Activated naive CD8-positive, alpha-beta T cell (primary cell): Measurements from ENCODE around the gene AGPS.
"Not testable (repeated sequence)": the region's sequence is repeated elsewhere in the genome, so short reads cannot be mapped to it uniquely, and the experiment has no call there.

Experiments used
- H3K27ac Mint-ChIP-seq: one replicate; pipeline ENCODE4 v1.8.0; 2021; ENCODE audit warnings: mixed read lengths
- H3K27me3 Mint-ChIP-seq: one replicate; pipeline ENCODE4 v1.8.0; 2021; ENCODE audit warnings: mixed read lengths
- H3K36me3 Mint-ChIP-seq: one replicate; pipeline ENCODE4 v1.8.0; 2021; ENCODE audit warnings: mixed read lengths
- H3K4me1 Mint-ChIP-seq: one replicate; pipeline ENCODE4 v1.8.0; 2021; ENCODE audit warnings: low read depth, mixed read lengths
- H3K4me3 Mint-ChIP-seq: one replicate; pipeline ENCODE4 v1.8.0; 2021; ENCODE audit warnings: mild to moderate bottlenecking, mixed read lengths
- H3K9me3 Mint-ChIP-seq: one replicate; pipeline ENCODE4 v1.8.0; 2021; ENCODE audit warnings: low read depth, mixed read lengths

AGPS gene

GRCh38 chr2:177424120-177424519, 31.5 kb downstream of the AGPS start:
- not testable (repeated sequence) for H3K27me3 Mint-ChIP-seq
- H3K36me3 Mint-ChIP-seq = peaks cover 56% of the 10 kb centered on the region
- peaks cover 21% of the 10 kb centered on the region for H3K9me3 Mint-ChIP-seq

GRCh38 chr2:177424620-177425019, 32.0 kb downstream of the AGPS start:
- H3K9me3 Mint-ChIP-seq = peaks cover 21% of the 10 kb centered on the region
- H3K4me1 Mint-ChIP-seq = peaks cover 27% of the 10 kb centered on the region
- not testable (repeated sequence) for H3K27ac Mint-ChIP-seq

More at GRCh38 chr2:177424120-177424519, 31.5 kb downstream of the AGPS start:
- peaks cover 32% of the 10 kb centered on the region for H3K4me1 Mint-ChIP-seq
- H3K4me3 Mint-ChIP-seq, H3K27ac Mint-ChIP-seq: not testable (repeated sequence)

GRCh38 chr2:177427316-177427715, 34.7 kb downstream of the AGPS start:
- peaks cover 31% of the 10 kb centered on the region for H3K9me3 Mint-ChIP-seq
- H3K27me3 Mint-ChIP-seq = no peaks in the 10 kb centered on the region
- H3K27ac Mint-ChIP-seq = no peak overlapping the region
- H3K4me3 Mint-ChIP-seq = no peak overlapping the region
- peaks cover 16% of the 10 kb centered on the region for H3K4me1 Mint-ChIP-seq
- peaks cover 61% of the 10 kb centered on the region for H3K36me3 Mint-ChIP-seq

More at GRCh38 chr2:177424620-177425019, 32.0 kb downstream of the AGPS start:
- H3K4me3 Mint-ChIP-seq, H3K27me3 Mint-ChIP-seq: not testable (repeated sequence)
- peaks cover 58% of the 10 kb centered on the region for H3K36me3 Mint-ChIP-seq

GRCh38 chr2:177427936-177428335, 35.4 kb downstream of the AGPS start:
- peaks cover 32% of the 10 kb centered on the region for H3K9me3 Mint-ChIP-seq
- not testable (repeated sequence) for H3K27me3 Mint-ChIP-seq

GRCh38 chr2:177429688-177430325, 37.2 kb downstream of the AGPS start:
- H3K27me3 Mint-ChIP-seq = no peaks in the 10 kb centered on the region
- no peak overlapping the region for H3K4me3 Mint-ChIP-seq
- H3K27ac Mint-ChIP-seq = no peak overlapping the region
- peaks cover 37% of the 10 kb centered on the region for H3K9me3 Mint-ChIP-seq
- H3K4me1 Mint-ChIP-seq = peaks cover 11% of the 10 kb centered on the region
- peaks cover 68% of the 10 kb centered on the region for H3K36me3 Mint-ChIP-seq

More at GRCh38 chr2:177427936-177428335, 35.4 kb downstream of the AGPS start:
- Mint-ChIP-seq H3K36me3 (peaks cover 67% of the 10 kb centered on the region), H3K4me1 (peaks cover 16% of the 10 kb centered on the region)
- H3K4me3 Mint-ChIP-seq, H3K27ac Mint-ChIP-seq: not testable (repeated sequence)

GRCh38 chr2:177430411-177430810, 37.8 kb downstream of the AGPS start:
- Mint-ChIP-seq H3K27me3 (no peaks in the 10 kb centered on the region), H3K27ac (no peak overlapping the region), H3K4me1 (peaks cover 8% of the 10 kb centered on the region), H3K9me3 (peaks cover 37% of the 10 kb centered on the region), H3K4me3 (no peak overlapping the region), H3K36me3 (peaks cover 68% of the 10 kb centered on the region)

- H3K27me3 Mint-ChIP-seq, H3K4me3 Mint-ChIP-seq, H3K27ac Mint-ChIP-seq, H3K4me1 Mint-ChIP-seq: not testable (repeated sequence)
- Mint-ChIP-seq H3K9me3 (peaks cover 37% of the 10 kb centered on the region), H3K36me3 (peaks cover 64% of the 10 kb centered on the region)
Observed at GRCh38 chr2:177431111-177431725, 38.6 kb downstream of the AGPS start.

- H3K9me3 Mint-ChIP-seq = peaks cover 27% of the 10 kb centered on the region
- no peak overlapping the region for H3K4me3 Mint-ChIP-seq
- no peaks in the 10 kb centered on the region for H3K4me1 Mint-ChIP-seq
- no peak overlapping the region for H3K27ac Mint-ChIP-seq
- H3K36me3 Mint-ChIP-seq = peaks cover 53% of the 10 kb centered on the region
- no peaks in the 10 kb centered on the region for H3K27me3 Mint-ChIP-seq
Observed at GRCh38 chr2:177432703-177433102, 40.1 kb downstream of the AGPS start.

- Mint-ChIP-seq H3K36me3 (peaks cover 49% of the 10 kb centered on the region), H3K4me1 (no peaks in the 10 kb centered on the region), H3K4me3 (no peak overlapping the region), H3K27ac (no peak overlapping the region), H3K27me3 (no peaks in the 10 kb centered on the region), H3K9me3 (peaks cover 22% of the 10 kb centered on the region)
Observed at GRCh38 chr2:177433402-177433801, 40.8 kb downstream of the AGPS start.

- Mint-ChIP-seq H3K4me3 (no peak overlapping the region), H3K4me1 (no peaks in the 10 kb centered on the region), H3K27me3 (no peaks in the 10 kb centered on the region), H3K9me3 (peaks cover 16% of the 10 kb centered on the region), H3K27ac (no peak overlapping the region), H3K36me3 (peaks cover 46% of the 10 kb centered on the region)
Observed at GRCh38 chr2:177434475-177434874, 41.9 kb downstream of the AGPS start.

- Mint-ChIP-seq H3K27me3 (no peaks in the 10 kb centered on the region), H3K36me3 (peaks cover 37% of the 10 kb centered on the region), H3K4me1 (no peaks in the 10 kb centered on the region), H3K4me3 (no peak overlapping the region), H3K9me3 (peaks cover 6% of the 10 kb centered on the region), H3K27ac (no peak overlapping the region)
Observed at GRCh38 chr2:177445200-177445599, 52.6 kb downstream of the AGPS start.

- H3K27ac Mint-ChIP-seq = no peak overlapping the region
- H3K4me3 Mint-ChIP-seq = no peak overlapping the region
- H3K36me3 Mint-ChIP-seq = peaks cover 35% of the 10 kb centered on the region
- peaks cover 6% of the 10 kb centered on the region for H3K9me3 Mint-ChIP-seq
- no peaks in the 10 kb centered on the region for H3K27me3 Mint-ChIP-seq
- no peaks in the 10 kb centered on the region for H3K4me1 Mint-ChIP-seq
Observed at GRCh38 chr2:177448031-177448430, 55.5 kb downstream of the AGPS start.

- peaks cover 6% of the 10 kb centered on the region for H3K9me3 Mint-ChIP-seq
- no peaks in the 10 kb centered on the region for H3K27me3 Mint-ChIP-seq
- H3K36me3 Mint-ChIP-seq = peaks cover 34% of the 10 kb centered on the region
Observed at GRCh38 chr2:177449159-177449558, 56.6 kb downstream of the AGPS start.

GRCh38 chr2:177455187-177455586, 62.6 kb downstream of the AGPS start:
- Mint-ChIP-seq H3K4me3 (no peak overlapping the region), H3K9me3 (no peaks in the 10 kb centered on the region), H3K27ac (no peak overlapping the region), H3K36me3 (peaks cover 43% of the 10 kb centered on the region), H3K4me1 (no peaks in the 10 kb centered on the region), H3K27me3 (no peaks in the 10 kb centered on the region)

More at GRCh38 chr2:177449159-177449558, 56.6 kb downstream of the AGPS start:
- Mint-ChIP-seq H3K4me1 (no peaks in the 10 kb centered on the region), H3K4me3 (no peak overlapping the region), H3K27ac (no peak overlapping the region)

- not testable (repeated sequence) for H3K9me3 Mint-ChIP-seq, H3K4me3 Mint-ChIP-seq, H3K27ac Mint-ChIP-seq, H3K4me1 Mint-ChIP-seq, H3K27me3 Mint-ChIP-seq
- peaks cover 47% of the 10 kb centered on the region for H3K36me3 Mint-ChIP-seq
Observed at GRCh38 chr2:177459756-177460155, 67.2 kb downstream of the AGPS start.
